Heart right ventricle (tissue), 16 donors: ENCODE results near the gene CCM2. TPM values are rescaled to one million over a fixed set of nuclear protein-coding genes. Genes with fewer than 3 reads are reported as not detected.

ENCODE experiments used
- ATAC-seq, 8 donors: fragments of 200-7000 bp; cut with Tn5 transposase; one replicate each; pipeline ENCODE4 v1.9.1; 2020; ENCODE audit warnings: mild to moderate bottlenecking in 8 of 8, moderate library complexity in 8 of 8, moderate number of reproducible peaks in 1 of 8
- DNase-seq, 2 donors: peaks; one replicate each; pipeline ENCODE4 v3.0.0-alpha.2; 2020
- H3K27ac ChIP-seq, 10 donors: fragments of 200-600 bp; sonication (generic) in 2 of 10; one replicate each; pipeline versions ENCODE4 v1.5.0 to v1.8.0; 2020 to 2022; ENCODE audit warnings: mild to moderate bottlenecking in 3 of 10
- H3K27me3 ChIP-seq, 7 donors: fragments of 200-600 bp; one replicate each; pipeline ENCODE4 v1.8.0; 2021 to 2022; ENCODE audit warnings: mild to moderate bottlenecking in 2 of 7
- H3K36me3 ChIP-seq, 9 donors: fragments of 200-600 bp; sonication (generic) in 1 of 9; one replicate each; pipeline versions ENCODE4 v1.5.0 to v1.8.0; 2020 to 2022; ENCODE audit warnings: mild to moderate bottlenecking in 2 of 9
- H3K4me1 ChIP-seq, 9 donors: fragments of 200-600 bp; sonication (generic) in 1 of 9; one replicate each; pipeline versions ENCODE4 v1.5.0 to v1.8.0; 2020 to 2022; ENCODE audit warnings: mild to moderate bottlenecking in 4 of 9
- H3K4me3 ChIP-seq, 10 donors: fragments of 200-600 bp; sonication (generic) in 2 of 10; one replicate each; pipeline versions ENCODE4 v1.5.0 to v1.8.0; 2020 to 2022; ENCODE audit warnings: mild to moderate bottlenecking in 7 of 10, moderate library complexity in 2 of 10
- H3K9me3 ChIP-seq, 11 donors: fragments of 200-600 bp in 10 of 11; sonication (generic) in 2 of 11; one replicate each; pipeline versions ENCODE4 v1.5.0 to v1.8.0; 2013 to 2022; ENCODE audit warnings: mild to moderate bottlenecking in 2 of 11, control low read depth in 1 of 11, moderate library complexity in 1 of 11
- WGBS, 2 donors: extraction: QIAGEN DNeasy Blood & Tissue Kit; methylation state at CpG; one replicate each; pipeline ENCODE4 v1.1.7; 2013; ENCODE audit warnings: inconsistent platforms in 1 of 2; 5-methylcytosine and 5-hydroxymethylcytosine counted together
- intact Hi-C, 10 donors: fragments of 100-400 bp; cut with DNase I; formaldehyde crosslinking; loops; one replicate each; pipeline versions ENCODE4 v1.11.1 to v1.14.2; 2022
- polyA plus RNA-seq, 2 donors: library from polyadenylated mRNA; stranded (reverse); fragments of 200-250 nt; gene quantifications; one replicate each; pipeline ENCODE4 v1.2.3, GENCODE V29; 2013
- total RNA-seq, 10 donors: library from RNA; stranded (reverse); fragmentation: NEBNext Ultra II Directional in 3 of 10; extraction: Animal tissue kit (Norgen Biotek cat#: 25700) in 3 of 10; gene quantifications; one replicate each; pipeline versions ENCODE4 v1.2.1 to v1.2.4, GENCODE V29; 2021 to 2023
- TF ChIP-seq, protein P1 (sequence below), 9 donors: fragments of 200-600 bp; sonication (generic) in 2 of 9; IDR thresholded peaks; one replicate each; pipeline versions ENCODE4 v1.5.0 to v1.8.0; 2021 to 2022; ENCODE audit warnings: antibody characterized with exemption in 9 of 9, mild to moderate bottlenecking in 5 of 9, moderate library complexity in 1 of 9
- donor health status: Arrhythmogenic right ventricular cardiomyopathy.
- donor health status: ischemic (EF 13 %, LVEDD 7.1; RV severe dilation, severe dysfunction).
- donor health status: healthy with polysubstance abuse.
- donor health status: DM: no; HTN: yes; CAD: no.
- donor health status: DM: no; HTN: no; CAD: no.
- donor health status: ischemic (EF 25% LVEDD 6.9; RV normal size, moderate dysfunction).
- donor health status: ischemic (EF 25% LVEDD 5.7; RV mildly dilated, moderate dysfunction).
- donor health status: healthy.
- donor health status: DM: yes; HTN: yes; CAD: no.
- donor health status: Ischemic cardiomyopathy.
- donor health status: ischemic (EF 35%, LVEDD 5.7; RV mildly dilated, moderate dysfunction).
- donor health status: nonischemic (EF 11% LVEDD 7.7; RV severe dilation, severe dysfunction).
- donor health status: DM: yes; HTN: yes; CAD: no.
- donor health status: PGD.
- donor health status: ischemic (EF 29% LVEDD 5.4; RV normal size, mild dysfunction).
- donor health status: nonischemic (EF 23%, LVEDD 6.1; RV moderate dilation, normal function).

The CCM2 gene
- total and polyA plus RNA-seq, 12 donors, result 21.5 to 71.1 (median 25.7) TPM

GRCh38 chr7:44976040-44976745 is 23.8 kb upstream of the CCM2 start:
- Histone ChIP-seq H3K27ac (peak overlapping the region in 1 of 10 donors; percentile 91), H3K4me1 (peaks cover 0 to 57% (median 5%) of the 10 kb centered on the region in 9 donors), H3K27me3 (no peaks in the 10 kb centered on the region), H3K9me3 (no peaks in the 10 kb centered on the region), H3K4me3 (peak overlapping the region in 1 of 10 donors; percentile 54), H3K36me3 (peaks cover 0 to 52% (median 0%) of the 10 kb centered on the region in 9 donors)
- TF ChIP-seq, protein P1, sequence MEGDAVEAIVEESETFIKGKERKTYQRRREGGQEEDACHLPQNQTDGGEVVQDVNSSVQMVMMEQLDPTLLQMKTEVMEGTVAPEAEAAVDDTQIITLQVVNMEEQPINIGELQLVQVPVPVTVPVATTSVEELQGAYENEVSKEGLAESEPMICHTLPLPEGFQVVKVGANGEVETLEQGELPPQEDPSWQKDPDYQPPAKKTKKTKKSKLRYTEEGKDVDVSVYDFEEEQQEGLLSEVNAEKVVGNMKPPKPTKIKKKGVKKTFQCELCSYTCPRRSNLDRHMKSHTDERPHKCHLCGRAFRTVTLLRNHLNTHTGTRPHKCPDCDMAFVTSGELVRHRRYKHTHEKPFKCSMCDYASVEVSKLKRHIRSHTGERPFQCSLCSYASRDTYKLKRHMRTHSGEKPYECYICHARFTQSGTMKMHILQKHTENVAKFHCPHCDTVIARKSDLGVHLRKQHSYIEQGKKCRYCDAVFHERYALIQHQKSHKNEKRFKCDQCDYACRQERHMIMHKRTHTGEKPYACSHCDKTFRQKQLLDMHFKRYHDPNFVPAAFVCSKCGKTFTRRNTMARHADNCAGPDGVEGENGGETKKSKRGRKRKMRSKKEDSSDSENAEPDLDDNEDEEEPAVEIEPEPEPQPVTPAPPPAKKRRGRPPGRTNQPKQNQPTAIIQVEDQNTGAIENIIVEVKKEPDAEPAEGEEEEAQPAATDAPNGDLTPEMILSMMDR (IDR thresholded peaks at IDR 0.05), result no peak
- 95 to 97% methylated on average over 6 of the region's 6 CpGs for WGBS, 2 donors
- no peak for DNase-seq
- intact Hi-C loops, result loop anchor here in 2 of 10 donors (1.0 to 5.0 kb wide), 2 partner anchors 156 to 159 kb away; no protein-coding TSS in a partner anchor
- no peak for ATAC-seq

- Histone ChIP-seq H3K27me3 (no peaks in the 10 kb centered on the region), H3K27ac (peak overlapping the region in 1 of 10 donors; percentile 91), H3K4me1 (peaks cover 0 to 63% (median 5%) of the 10 kb centered on the region in 9 donors), H3K9me3 (no peaks in the 10 kb centered on the region), H3K4me3 (peak overlapping the region in 1 of 10 donors; percentile 54), H3K36me3 (peaks cover 0 to 54% (median 0%) of the 10 kb centered on the region in 9 donors)
- intact Hi-C loops, result loop anchor here in 2 of 10 donors (1.0 to 5.0 kb wide), 2 partner anchors 156 to 159 kb away; no protein-coding TSS in a partner anchor
- 98% methylated on average over 17 of the region's 17 CpGs for WGBS, 2 donors
- no peak for DNase-seq
- ATAC-seq, result no peak
- TF ChIP-seq, protein P1 (IDR thresholded peaks at IDR 0.05), result no peak
Measured at GRCh38 chr7:44976746-44977196, 23.2 kb upstream of the CCM2 start.

GRCh38 chr7:44977304-44977958 is 22.6 kb upstream of the CCM2 start:
- ATAC-seq (peak in 4 of 8 donors; percentile 10 to 21 (median 14)), DNase-seq (no peak)
- no peaks in the 10 kb centered on the region for H3K9me3 ChIP-seq
- WGBS, 2 donors, result 63 to 68% methylated on average over 8 of the region's 8 CpGs
- peak overlapping the region in 2 of 10 donors; percentile 18 to 54 for H3K4me3 ChIP-seq
- TF ChIP-seq, protein P1 (IDR thresholded peaks at IDR 0.05), result no peak
- H3K27me3 ChIP-seq, result no peaks in the 10 kb centered on the region
- H3K4me1 ChIP-seq, result peaks cover 0 to 67% (median 5%) of the 10 kb centered on the region in 9 donors
- H3K27ac ChIP-seq, result peak overlapping the region in 3 of 10 donors; percentile 22 to 91 (median 52)
- H3K36me3 ChIP-seq, result peaks cover 0 to 55% (median 2%) of the 10 kb centered on the region in 9 donors
- intact Hi-C loops, result loop anchor here in 1 of 10 donors (5.0 kb wide), 1 partner anchor 155 kb away; no protein-coding TSS in a partner anchor

DNA sequence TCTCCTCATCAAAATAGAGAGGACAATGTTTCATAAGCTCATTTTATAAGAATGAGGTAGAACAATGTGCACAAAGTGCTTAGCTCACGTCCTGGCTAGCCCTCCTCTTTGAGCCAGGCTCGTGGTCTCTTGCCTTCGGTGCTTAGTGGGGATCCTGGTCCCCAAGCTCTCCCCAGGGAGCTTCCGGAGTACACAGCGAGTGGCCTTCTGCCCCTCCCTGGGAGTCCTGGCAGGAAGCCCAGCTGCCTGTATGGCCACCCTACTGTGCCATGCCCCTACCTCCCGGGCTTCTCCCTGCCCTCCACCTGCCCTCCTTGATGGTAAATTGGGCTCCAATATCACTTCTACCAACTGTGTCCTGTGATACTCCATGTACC is 22.1 kb upstream of the CCM2 start:
- TF ChIP-seq, protein P1 (IDR thresholded peaks at IDR 0.05), result no peak
- Histone ChIP-seq H3K4me1 (peaks cover 0 to 70% (median 5%) of the 10 kb centered on the region in 9 donors), H3K36me3 (peaks cover 0 to 55% (median 4%) of the 10 kb centered on the region in 9 donors), H3K27me3 (no peaks in the 10 kb centered on the region), H3K4me3 (peak overlapping the region in 4 of 10 donors; percentile 8 to 54 (median 21)), H3K27ac (peak overlapping the region in 3 of 10 donors; percentile 22 to 91 (median 52)), H3K9me3 (no peaks in the 10 kb centered on the region)
- DNase-seq (no peak), ATAC-seq (no peak)
- 66 to 68% methylated on average over 6 of the region's 6 CpGs for WGBS, 2 donors
- intact Hi-C loops, result loop anchor here in 1 of 10 donors (5.0 kb wide), 1 partner anchor 154 kb away; no protein-coding TSS in a partner anchor
